ENCODE data around the gene NSA2. TPM values are rescaled to one million over a fixed set of nuclear protein-coding genes. Genes with fewer than 3 reads are reported as not detected.
"Not testable (repeated sequence)": the region's sequence is repeated elsewhere in the genome, so short reads cannot be mapped to it uniquely, and the experiment has no call there.

NSA2 gene
- total RNA-seq, 1 donor from 2014 or later = 77.2 TPM

GRCh38 chr5:74787424-74787823, 20.4 kb downstream of the NSA2 start:
- no peak for DNase-seq (ENCODE audit: extremely low spot score, unreplicated experiment)
- Mint-ChIP-seq H3K4me3 (no peak overlapping the region), H3K36me3 (peaks cover 47% of the 10 kb centered on the region), H3K27me3 (no peaks in the 10 kb centered on the region), H3K4me1 (ENCODE audit: unreplicated experiment) (no peaks in the 10 kb centered on the region), H3K9me3 (peaks cover 5% of the 10 kb centered on the region), H3K27ac (no peak overlapping the region)
- TF ChIP-seq, protein P1, sequence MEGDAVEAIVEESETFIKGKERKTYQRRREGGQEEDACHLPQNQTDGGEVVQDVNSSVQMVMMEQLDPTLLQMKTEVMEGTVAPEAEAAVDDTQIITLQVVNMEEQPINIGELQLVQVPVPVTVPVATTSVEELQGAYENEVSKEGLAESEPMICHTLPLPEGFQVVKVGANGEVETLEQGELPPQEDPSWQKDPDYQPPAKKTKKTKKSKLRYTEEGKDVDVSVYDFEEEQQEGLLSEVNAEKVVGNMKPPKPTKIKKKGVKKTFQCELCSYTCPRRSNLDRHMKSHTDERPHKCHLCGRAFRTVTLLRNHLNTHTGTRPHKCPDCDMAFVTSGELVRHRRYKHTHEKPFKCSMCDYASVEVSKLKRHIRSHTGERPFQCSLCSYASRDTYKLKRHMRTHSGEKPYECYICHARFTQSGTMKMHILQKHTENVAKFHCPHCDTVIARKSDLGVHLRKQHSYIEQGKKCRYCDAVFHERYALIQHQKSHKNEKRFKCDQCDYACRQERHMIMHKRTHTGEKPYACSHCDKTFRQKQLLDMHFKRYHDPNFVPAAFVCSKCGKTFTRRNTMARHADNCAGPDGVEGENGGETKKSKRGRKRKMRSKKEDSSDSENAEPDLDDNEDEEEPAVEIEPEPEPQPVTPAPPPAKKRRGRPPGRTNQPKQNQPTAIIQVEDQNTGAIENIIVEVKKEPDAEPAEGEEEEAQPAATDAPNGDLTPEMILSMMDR (conservative IDR thresholded peaks at IDR 0.05) = no peak

GRCh38 chr5:74791669-74792068, 24.6 kb downstream of the NSA2 start:
- H3K27ac Mint-ChIP-seq; H3K27me3 Mint-ChIP-seq; H3K4me1 Mint-ChIP-seq (ENCODE audit: unreplicated experiment); H3K4me3 Mint-ChIP-seq; DNase-seq (ENCODE audit: extremely low spot score, unreplicated experiment); H3K9me3 Mint-ChIP-seq: not testable (repeated sequence)
- peaks cover 51% of the 10 kb centered on the region for H3K36me3 Mint-ChIP-seq

- no peaks in the 10 kb centered on the region for H3K27me3 Mint-ChIP-seq
- peaks cover 9% of the 10 kb centered on the region for H3K36me3 Mint-ChIP-seq
- no peak overlapping the region for H3K27ac Mint-ChIP-seq
- DNase-seq (ENCODE audit: extremely low spot score, unreplicated experiment) = no peak
- no peaks in the 10 kb centered on the region for H3K4me1 Mint-ChIP-seq (ENCODE audit: unreplicated experiment)
- H3K9me3 Mint-ChIP-seq = no peaks in the 10 kb centered on the region
- TF ChIP-seq, protein P1 (conservative IDR thresholded peaks at IDR 0.05) = no peak
- H3K4me3 Mint-ChIP-seq = no peak overlapping the region
Observed at GRCh38 chr5:74798977-74799911, 32.2 kb downstream of the NSA2 start.

- no peak for DNase-seq (ENCODE audit: extremely low spot score, unreplicated experiment)
- no peaks in the 10 kb centered on the region for H3K27me3 Mint-ChIP-seq
- H3K36me3 Mint-ChIP-seq = no peaks in the 10 kb centered on the region
- no peak overlapping the region for H3K4me3 Mint-ChIP-seq
- H3K27ac Mint-ChIP-seq = no peak overlapping the region
- TF ChIP-seq, protein P1 (conservative IDR thresholded peaks at IDR 0.05) = no peak
- H3K9me3 Mint-ChIP-seq = no peaks in the 10 kb centered on the region
- H3K4me1 Mint-ChIP-seq (ENCODE audit: unreplicated experiment) = no peaks in the 10 kb centered on the region
Observed at GRCh38 chr5:74801197-74801596, 34.1 kb downstream of the NSA2 start.

DNA sequence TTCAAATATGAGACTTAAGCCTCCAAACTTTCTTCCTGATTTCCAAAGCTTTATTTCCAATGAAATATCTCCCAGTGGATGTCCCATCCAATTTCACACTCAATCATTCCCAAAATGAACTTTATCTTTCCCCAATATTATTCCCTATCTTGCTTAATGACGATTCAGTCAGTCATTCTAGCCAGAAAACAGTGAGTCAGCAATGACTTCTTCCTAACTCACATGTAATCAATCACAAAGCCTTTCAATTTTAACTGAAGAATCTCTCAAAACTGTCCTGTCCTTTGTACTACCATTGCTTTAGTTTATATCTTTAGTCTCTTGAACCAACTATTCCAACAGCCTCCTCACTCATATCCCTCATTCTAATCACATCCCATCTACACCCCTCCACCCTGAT, 34.9 kb downstream of the NSA2 start:
- Mint-ChIP-seq H3K4me3 (no peak overlapping the region), H3K27me3 (no peaks in the 10 kb centered on the region), H3K27ac (no peak overlapping the region)

DNA sequence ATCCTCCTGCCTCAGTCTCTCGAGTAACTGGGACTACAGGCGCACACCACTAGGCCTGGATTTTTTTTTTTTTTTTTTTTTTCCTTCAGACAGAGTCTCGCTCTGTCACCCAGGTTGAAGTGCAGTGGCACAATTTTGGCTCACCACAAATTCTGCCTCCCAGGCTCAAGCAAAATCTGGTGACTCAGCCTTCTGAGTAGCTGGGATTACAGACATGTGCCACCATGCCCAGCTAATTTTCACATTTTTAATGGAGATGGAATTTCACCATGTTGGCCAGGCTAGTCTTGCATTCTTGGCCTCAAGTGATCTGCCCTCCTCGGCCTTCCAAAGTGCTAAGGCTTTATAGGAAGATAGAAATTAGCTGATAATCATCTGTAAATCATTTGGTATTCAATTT, 43.9 kb downstream of the NSA2 start:
- Mint-ChIP-seq H3K36me3 (peaks cover 15% of the 10 kb centered on the region), H3K9me3 (peaks cover 7% of the 10 kb centered on the region), H3K27me3 (no peaks in the 10 kb centered on the region), H3K4me3 (no peak overlapping the region), H3K4me1 (ENCODE audit: unreplicated experiment) (peaks cover 6% of the 10 kb centered on the region), H3K27ac (no peak overlapping the region)
- no peak for DNase-seq (ENCODE audit: extremely low spot score, unreplicated experiment)
- TF ChIP-seq, protein P1 (conservative IDR thresholded peaks at IDR 0.05) = no peak

More for the DNA sequence above, 34.9 kb downstream of the NSA2 start:
- Mint-ChIP-seq H3K36me3 (no peaks in the 10 kb centered on the region), H3K9me3 (no peaks in the 10 kb centered on the region), H3K4me1 (ENCODE audit: unreplicated experiment) (no peaks in the 10 kb centered on the region)
- DNase-seq (ENCODE audit: extremely low spot score, unreplicated experiment) = no peak
- TF ChIP-seq, protein P1 (conservative IDR thresholded peaks at IDR 0.05) = no peak
